Right renal cortex interstitium (tissue), 3 donors: ENCODE data around the gene UBE2I. TPM values are rescaled to one million over a fixed set of nuclear protein-coding genes. Genes with fewer than 3 reads are reported as not detected.
"Not testable (repeated sequence)": the region's sequence is repeated elsewhere in the genome, so short reads cannot be mapped to it uniquely, and the experiment has no call there.

Experiments used
- DNase-seq, 3 donors: peaks; one replicate each; pipeline ENCODE4 v3.0.0-alpha.2; 2013; ENCODE audit warnings: low read depth in 3 of 3, low spot score in 2 of 3
- polyA plus RNA-seq, 3 donors: library from polyadenylated mRNA; unstranded; fragments of 120-200 nt; gene quantifications; one replicate each; pipeline ENCODE4 v1.2.1, GENCODE V29; 2013; ENCODE audit not compliant: insufficient read length in 3 of 3

The UBE2I gene
- polyA plus RNA-seq, 3 donors = 147 to 155 (median 151) TPM

DNA sequence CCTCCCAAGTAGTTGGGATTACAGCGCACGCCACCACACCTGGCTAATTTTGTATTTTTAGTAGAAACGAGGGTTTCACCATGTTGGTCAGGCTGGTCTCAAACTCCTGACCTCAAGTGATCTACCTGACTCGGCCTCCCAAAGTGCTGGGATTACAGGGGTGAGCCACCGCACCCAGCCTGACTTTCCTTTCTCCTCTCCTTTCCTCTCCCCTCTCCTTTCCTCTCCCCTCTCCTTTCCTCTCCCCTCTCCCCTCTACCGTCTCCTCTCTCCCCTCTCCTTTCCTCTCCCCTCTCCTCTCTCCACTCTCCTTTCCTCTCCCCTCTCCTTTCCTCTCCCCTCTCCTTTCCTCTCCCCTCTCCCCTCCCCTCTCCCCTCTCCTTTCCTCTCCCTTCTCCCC lies 17.2 kb upstream of the UBE2I start:
- DNase-seq = not testable (repeated sequence)

DNA sequence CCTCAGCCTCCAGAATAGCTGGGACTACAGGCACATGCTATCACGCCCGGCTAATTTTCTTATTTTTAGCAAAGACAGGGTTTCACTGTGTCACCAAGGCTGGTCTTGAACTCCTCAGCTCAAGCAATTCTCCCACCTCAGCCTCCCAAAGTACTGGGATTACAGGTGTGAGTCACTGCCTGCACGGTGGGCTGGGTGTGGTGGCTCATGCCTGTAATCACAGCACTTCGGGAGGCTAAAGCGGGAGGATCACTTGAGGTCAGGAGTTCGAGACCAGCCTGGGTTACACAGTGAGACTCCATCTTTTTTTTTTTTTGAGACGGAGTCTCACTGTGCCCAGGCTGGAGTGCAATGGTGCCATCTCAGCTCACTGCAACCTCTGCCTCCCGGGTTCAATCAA lies 16.6 kb upstream of the UBE2I start:
- DNase-seq = not testable (repeated sequence)

DNA sequence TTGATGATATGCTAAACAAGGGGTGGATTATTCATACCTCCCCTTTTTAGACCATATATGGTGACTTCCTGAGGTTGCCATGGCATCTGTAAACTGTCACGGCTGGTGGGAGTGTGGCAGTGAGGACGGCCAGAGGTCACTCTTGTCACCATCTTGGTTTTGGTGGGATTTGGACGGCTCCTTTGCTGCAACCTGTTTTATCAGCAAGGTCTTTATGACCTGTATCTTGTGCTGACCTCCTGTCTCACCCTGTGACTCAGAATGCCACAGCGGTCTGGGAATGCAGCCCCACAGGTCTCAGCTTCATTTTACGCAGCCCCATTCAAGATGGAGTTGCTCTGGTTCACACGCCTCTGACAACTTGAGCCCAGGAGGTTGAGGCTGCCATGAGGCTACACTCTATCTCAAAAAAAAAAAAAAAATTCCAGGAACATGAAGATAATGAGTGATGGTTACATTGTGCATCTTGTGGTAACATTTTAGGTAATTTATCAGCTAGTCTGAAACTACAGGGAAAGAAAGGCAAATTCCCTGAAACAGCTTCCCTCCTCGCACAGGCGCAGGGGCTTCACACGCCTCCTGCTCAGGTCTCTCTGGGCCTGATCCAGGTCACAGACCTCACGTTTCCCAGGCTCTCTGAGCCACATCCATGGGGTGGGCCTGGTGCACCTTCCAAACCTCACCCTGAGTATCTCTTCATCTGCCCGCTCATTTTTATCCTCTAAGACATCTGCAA lies 15.3 kb upstream of the UBE2I start:
- DNase-seq = no peak

DNA sequence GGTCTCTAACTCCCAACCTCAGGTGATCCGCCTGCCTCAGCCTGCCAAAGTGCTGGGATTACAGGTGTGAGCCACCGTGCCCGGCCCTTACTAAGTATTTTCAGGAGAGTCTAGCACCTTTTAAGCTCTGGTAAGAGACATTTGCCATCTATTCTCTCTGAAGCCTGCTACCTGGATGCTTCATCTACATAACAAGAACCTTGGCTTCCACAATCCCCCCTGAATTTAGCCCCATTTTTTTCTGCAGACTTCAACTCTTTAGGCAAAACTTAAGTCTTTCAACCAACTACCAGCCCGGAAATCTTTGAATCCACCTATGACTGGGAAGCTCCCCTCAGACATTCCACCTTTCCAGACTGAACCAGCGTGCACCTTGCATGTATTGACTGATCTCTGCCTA lies 14.0 kb upstream of the UBE2I start:
- DNase-seq = no peak

DNA sequence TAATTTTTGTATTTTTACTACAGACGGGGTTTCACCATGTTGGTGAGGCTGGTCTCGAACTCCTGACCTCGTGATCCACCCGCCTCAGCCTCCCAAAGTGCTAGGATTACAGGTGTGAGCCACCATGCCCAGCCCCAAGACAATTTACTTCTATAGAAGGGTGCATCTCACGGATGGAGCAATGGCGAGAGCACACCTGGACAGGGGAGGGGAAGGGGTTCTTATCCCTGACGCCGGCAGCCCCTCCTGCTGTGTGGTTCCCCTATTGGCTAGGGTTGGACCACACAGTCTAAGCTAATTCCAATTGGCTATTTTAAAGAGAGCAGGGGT lies 12.8 kb upstream of the UBE2I start:
- not testable (repeated sequence) for DNase-seq

DNA sequence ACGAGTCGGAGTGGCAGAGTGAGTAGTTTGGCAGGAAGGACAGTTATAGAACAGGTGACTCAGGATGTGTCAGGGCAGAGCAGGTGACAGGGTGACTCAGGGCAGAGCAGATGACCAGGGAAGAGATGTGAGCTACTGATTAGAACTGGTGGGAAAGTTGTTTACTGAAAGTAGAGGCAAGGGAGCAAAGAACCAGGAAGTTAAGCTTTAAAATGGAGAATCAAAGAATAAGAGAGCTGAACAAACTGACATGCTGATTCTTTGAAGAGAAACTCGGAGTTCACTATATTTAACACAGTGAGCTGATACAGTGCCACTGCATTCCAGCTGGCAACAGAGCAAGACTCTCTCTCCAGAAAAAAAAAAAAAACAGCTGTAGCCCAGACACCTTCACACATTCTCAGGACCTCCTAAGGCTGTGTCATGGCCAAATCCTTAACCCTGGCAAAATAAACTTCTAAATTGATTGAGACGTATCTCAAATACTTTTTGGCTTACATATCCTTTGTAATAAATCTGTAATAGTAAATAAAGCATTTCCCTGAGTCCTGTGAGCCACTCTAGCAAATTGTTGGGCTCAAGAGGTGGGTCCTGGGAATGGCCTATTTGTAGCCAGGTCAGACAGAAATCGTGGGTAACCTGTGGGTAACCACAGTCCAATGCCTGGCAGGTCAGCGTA lies 12.3 kb upstream of the UBE2I start:
- DNase-seq = no peak

DNA sequence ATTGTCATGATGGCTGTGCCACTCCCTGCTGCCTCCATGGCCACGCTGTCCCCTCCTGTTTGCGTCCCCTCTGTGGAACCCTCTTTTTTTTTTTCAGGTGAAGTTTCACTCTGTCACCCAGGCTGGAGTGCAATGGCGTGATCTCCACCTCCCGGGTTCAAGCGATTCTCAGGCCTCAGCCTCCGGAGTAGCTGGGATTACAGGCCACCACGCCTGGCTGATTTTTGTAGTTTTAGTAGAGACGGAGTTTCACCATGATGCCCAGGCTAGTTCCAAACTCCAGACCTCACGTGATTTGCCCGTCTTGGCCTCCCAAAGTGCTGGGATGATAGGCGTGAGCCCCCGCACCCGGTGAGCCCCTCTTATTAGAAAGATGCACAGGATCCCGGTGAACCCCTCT lies 11.0 kb upstream of the UBE2I start:
- no peak for DNase-seq

DNA sequence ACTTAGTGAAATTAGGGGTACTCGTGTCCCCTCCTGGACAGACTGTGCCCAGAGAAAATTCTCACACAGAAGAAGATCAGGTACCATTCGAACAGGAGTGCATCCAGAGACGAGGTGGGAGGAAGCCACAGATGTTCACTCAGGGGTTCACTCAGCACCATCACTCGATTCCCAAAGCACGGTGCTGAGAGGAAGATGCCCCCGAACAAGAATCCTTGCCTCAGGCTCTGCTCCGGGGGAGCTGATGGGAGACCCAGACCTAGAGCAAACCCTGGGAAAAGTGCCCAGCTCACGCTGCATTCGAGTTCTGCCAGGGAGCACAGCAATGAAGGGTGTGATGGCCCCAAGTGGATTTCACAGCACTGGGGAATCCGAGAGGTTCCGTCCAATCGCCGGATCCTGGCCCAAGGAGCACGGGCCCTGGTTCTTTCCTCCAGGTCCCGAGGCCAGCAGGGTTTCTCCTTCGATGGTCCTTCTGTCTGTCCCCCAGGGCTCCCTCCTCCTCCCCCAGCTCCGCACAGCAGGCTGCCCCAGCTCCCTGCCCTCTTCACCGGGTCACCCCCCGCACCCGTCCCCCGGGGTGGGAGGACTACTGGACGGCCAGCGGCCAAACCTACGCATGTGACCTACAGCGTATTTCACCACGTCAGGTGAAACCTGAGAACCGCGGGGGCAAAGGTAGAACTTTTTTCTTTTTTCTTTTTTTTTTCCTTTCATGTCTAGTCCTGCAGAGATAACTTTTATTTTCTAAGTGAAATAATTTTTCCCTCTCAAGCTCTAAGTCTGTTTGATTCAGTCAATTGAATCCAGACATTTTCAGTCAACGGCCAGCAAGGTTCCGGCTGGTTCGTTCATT lies 10.2 kb upstream of the UBE2I start:
- DNase-seq = no peak

DNA sequence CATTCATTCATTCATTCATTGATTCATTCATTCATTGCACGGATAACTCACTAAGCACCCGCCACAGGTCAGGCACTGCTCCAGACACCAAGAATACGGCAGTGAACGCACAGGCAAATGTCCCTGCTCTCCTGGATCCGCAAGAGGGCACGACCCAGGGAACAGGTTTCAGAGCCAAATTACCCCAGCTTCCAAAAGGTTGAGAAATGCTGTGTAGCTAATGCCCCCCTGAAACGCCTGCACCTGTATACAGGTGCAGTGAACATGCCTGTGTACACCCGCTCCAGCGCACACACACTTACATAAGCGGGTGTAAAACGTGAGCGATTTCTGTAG lies 9.6 kb upstream of the UBE2I start:
- no peak for DNase-seq

DNA sequence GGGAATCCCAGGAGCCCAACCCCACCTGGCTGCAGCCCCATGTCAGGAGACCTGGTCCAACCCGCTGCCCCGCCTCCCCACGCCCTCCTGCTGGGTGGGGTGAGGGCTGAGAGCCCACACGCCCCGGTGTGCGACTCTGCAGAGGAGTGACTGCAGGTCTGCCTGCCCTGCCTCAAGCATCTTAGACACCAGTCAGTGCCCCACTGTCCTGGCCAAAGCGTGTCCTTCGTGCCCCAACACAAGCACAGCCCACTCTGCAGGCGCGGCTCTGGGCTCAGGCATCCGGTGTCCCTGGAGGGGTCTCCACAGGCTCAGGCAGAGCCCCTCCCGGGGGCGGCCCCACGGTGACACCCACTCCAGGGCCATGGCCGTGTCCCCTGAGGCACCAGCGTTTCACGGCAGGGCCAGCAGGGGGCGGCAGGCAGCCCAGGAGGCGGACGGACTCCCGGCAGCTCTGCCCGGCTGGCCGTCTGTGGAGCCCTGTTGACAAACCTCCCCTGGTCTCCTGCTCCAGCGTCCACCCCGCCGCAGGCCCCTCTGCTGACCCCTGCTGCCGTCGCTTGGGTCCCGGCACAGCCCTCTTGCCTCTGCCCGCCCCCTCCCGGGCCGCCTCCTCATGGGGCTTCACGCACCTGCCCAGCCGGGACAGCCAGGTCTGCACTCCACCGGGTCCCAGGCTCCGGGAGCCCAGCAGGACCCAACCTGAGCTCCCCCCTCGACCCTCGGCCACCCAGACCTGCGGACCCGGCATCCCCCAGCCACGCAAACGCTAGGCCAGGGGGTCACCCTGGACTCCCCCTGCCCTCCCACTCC lies 8.6 kb upstream of the UBE2I start:
- DNase-seq = no peak

DNA sequence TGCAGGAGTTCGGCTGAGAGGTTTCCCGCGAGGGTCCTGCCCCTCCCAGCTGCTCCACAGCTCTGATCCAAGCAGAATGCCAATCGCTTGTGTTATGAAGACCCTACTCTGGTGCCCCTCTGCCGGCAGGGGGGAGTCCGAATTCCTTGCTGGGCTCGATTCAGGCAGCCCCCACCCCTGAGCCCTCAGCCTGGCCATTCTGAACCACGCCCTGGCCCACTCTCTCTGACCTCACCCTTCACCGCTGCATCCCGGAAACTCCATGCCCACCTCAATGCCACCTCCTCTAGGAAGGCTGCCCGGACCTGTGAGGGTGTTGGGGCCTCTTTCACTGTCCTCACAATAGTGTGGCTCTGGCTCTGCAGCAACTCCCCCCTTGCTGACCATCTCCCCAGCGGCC lies 7.9 kb upstream of the UBE2I start:
- no peak for DNase-seq

DNA sequence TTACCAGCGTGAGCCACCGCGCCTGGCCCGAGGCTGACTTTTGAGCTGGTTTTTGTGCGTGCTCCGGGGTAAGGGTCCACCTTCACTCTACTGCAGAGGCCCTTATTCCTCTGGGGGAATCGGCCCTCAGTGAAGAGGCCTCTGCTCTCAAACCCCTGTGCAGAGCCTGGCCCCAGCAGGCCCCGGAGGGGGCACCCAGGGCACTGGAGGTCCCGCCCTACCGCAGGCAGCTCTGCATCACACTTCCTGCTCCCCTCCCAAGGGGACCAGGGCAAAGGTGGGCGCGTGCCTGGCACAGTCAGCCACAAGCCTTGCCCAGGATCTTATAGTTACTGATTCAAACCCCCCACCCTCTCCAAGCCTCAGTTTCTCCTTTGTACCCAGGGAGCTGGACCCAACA lies 3.6 kb upstream of the UBE2I start:
- DNase-seq = no peak

DNA sequence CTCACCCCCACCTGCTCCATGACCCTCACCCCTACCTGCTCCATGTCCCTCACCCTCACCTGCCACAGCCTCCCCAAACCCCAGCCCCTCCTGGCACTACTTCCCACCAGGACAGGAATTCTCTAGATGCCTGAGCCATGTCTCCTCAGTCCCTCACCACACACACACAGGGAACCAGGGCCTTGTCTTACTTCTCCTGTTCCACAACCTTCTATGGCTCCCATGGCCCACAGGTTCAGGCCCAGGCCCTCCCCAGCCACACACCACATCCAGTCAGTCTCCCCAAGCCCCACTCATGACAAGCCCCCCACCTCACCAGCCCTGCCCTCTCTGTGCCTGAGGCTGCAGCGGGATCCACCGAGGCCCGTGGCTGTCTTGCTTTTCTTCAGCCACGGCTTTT lies 3.1 kb upstream of the UBE2I start:
- no peak for DNase-seq

DNA sequence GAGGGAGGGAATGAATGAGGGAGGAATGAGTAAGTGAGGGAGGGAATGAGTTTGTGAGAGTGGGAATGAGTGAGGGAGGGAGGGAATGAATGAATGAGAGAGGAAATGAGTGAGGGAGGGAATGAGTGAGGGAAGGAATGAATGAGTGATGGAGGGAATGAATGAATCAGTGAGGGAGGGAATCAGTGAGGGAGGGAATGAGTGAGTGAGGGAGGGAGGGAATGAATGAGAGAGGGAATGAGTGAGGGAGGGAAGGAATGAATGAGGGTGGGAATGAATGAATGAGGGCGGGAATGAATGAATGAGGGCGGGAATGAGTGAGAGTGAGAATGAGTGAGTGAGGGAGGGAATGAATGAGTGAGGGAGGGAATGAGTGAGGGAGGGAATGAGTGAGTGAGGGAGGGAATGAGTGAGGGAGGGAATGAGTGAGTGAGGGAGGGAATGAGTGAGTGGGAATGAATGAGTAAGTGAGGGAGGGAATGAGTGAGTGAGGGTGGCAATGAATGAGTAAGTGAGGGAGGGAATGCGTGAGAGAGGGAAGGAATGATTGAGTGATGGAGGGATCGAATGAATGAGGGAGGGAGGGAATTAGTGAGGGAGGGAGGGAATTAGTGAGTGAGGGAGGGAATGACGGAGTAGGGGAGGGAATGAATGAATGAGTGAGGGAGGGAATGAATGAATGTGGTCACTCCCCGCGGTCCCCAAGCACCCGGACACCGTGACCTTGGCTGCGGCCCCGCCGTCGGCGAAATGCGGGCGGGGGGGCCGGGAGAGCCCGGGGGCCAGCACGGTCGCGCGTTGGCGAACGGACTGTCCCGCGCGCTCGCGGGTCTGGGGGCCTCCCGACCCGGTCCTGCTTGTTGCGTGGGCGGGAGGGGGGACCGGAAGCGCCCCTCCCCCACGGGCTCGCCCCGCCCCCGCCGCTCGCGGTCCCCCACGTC lies 1.1 kb upstream of the UBE2I start:
- DNase-seq = no peak

DNA sequence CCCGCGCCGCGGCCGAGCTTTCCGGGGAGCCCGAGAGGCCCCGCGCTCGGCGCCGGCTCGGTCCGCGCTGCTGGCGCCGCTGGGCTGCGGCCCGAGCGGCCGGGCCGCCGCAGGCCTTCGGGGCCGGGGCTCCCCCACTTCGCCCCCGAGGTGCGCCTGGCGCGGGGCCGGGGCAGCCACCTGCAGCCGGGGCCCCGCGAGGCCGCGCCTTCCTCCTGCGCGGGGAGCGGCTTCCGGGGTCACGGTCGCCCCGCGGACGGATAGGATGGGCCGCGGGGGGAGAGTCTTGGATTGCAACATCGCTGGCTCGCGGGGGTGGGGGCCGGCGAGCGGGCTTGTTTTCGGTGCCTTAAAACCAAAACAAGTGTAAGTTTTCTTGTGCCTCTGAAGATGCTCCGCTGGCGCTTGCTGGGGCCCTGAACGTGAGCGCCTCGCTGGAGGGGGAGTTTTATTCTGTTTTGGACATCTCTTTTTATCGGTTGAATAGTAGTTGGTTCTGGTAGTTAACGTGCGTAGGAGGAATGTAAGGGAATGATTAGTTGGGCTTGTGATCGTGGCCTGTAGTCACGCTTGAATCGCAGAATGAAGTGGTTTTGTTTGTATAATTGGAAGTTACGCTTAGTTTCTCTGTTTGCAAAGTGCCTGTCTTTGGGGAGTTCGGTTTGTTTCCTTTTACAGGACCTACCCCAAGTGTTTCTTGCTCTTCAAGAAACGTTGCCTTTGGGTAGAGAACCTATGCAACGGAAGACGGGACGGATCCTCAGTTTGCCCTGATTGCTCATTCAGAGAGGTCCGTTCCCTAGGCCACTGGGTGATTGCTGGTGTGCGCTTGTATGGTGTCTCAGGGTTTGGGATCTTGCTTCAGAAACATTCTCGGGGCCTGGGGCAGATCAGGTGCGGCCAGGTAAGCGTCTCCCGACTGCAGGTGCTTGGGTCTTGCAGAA lies 724 bp downstream of the UBE2I start:
- DNase-seq = no peak

DNA sequence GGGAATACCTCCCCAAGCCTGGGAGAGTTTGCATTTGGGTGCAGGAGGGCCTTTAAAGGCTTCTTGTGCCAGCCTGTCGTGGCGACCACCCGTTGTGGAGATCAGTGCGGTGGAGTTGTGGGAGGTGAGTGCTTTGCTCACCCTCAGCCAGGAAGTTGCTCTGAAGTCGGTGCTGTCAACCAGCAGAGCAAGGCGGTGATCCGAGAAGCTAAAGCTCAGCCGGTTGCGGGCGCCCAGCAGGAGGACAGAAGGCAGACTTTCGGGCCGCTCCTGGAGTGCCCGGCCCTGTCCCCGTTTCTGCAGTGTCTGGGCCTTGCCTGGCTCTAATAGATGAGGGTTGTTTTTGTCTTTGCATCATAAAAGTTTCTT lies 1.4 kb downstream of the UBE2I start:
- DNase-seq = no peak

DNA sequence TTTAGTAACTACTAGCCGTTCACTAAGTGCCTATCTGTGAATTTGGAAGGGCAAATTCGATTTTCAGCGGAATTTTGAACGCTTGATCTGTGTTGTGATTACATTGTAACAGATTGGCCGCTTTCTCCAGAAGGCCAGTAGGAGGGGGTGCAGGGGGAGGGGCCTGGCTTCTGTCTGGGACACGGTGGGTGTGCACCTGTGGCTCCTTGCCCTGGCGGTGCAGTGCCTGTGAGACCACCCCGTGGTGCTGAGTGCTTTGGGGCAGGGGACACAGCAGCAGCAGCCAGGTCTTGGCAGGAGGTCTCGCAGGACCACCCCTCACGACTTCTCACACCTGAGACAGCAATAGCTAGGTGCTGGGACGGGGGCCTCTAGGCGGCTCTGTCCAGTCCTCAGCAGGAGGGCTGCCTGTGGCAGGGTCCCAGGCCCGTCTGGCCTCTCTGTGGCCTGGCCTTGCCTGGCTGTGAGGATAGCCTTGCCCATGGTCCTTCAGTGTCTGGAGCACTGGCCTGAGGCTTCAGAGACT lies 1.8 kb downstream of the UBE2I start:
- no peak for DNase-seq

DNA sequence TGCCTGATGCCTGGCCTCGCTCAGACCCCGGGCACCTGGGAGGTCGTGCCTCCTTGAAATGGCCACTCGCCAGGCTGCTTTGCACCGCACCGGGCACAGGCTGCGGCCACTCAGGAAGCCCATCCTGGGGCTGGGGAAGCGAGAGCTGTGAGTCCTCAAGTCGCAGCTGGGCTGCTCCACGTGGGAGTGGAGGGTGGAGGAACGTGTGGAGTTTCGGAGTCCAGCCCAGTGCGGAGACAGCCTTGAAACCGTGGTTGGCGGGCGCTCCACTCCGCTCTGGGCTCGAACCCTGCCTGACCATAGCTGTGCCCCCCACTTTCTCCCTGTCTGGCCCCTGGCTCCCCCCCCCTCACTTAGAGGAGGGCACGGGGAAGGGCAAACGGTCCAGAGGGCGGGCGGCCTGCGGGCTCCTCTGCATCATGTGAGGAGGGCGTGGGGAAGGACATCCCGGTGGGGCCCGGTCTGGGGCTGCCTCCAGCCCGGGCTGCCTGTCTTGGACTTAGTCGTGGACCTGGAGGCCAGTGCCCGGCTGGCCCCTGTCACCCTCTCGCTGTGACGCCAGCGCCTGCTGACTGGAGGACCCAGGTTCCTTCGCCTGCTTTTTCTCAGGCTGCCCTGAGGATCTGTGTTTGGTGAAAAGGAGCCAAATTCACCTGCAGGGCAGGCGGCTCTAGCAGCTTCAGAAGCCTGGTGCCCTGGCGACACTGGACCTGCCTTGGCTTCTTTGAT lies 2.5 kb downstream of the UBE2I start:
- DNase-seq = no peak
